Skin epidermis (tissue), 12 donors: Measurements from ENCODE around the gene FBXO28.

Source experiments
- H3K27ac ChIP-seq, 21 experiments: fragments of 200-600 bp; sonication (generic) in 11 of 21; one replicate each; pipeline ENCODE4 v1.5.0; 2020; ENCODE audit warnings: mild to moderate bottlenecking in 3 of 21, inconsistent platforms in 2 of 21, moderate library complexity in 2 of 21
- H3K4me3 ChIP-seq, 7 experiments: fragments of 200-600 bp; sonication (generic) in 2 of 7; one replicate each; pipeline ENCODE4 v1.5.0; 2020; ENCODE audit warnings: inconsistent platforms in 2 of 7, mild to moderate bottlenecking in 2 of 7, moderate library complexity in 1 of 7

FBXO28 gene

GRCh38 chr1:224137518-224137917 lies 23.6 kb downstream of the FBXO28 start:
- Histone ChIP-seq H3K4me3 (no peak overlapping the region), H3K27ac (no peak overlapping the region)

- H3K4me3 ChIP-seq = no peak overlapping the region
Observed at GRCh38 chr1:224138198-224138597, 24.3 kb downstream of the FBXO28 start.

GRCh38 chr1:224141693-224142092 lies 27.8 kb downstream of the FBXO28 start:
- Histone ChIP-seq H3K27ac (no peak overlapping the region), H3K4me3 (no peak overlapping the region)

More at GRCh38 chr1:224138198-224138597, 24.3 kb downstream of the FBXO28 start:
- H3K27ac ChIP-seq = no peak overlapping the region

GRCh38 chr1:224149709-224150108 lies 35.8 kb downstream of the FBXO28 start:
- Histone ChIP-seq H3K4me3 (no peak overlapping the region), H3K27ac (no peak overlapping the region)

- Histone ChIP-seq H3K4me3 (no peak overlapping the region), H3K27ac (no peak overlapping the region)
Observed at GRCh38 chr1:224151117-224151516, 37.2 kb downstream of the FBXO28 start.

GRCh38 chr1:224157316-224157715 lies 43.4 kb downstream of the FBXO28 start:
- Histone ChIP-seq H3K4me3 (no peak overlapping the region), H3K27ac (no peak overlapping the region)

DNA sequence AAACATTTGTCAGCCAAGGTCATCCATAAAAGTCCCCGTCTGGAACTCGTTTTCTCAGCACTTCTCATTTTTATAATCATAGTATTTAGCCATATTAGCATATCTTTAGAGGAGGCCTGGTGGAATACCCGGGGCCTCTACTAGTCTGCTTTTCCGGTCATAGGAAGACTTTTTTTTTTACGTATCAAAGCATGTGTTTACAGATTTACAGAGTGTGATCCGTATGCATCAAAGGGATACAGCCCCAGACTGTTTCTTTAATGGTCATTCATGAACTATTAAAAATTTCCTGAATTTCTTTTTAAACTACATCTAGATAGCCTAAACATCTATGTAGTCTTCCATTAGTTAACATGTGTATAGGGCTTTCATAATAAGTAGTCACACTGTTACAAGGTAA lies 45.6 kb downstream of the FBXO28 start:
- Histone ChIP-seq H3K27ac (no peak overlapping the region), H3K4me3 (no peak overlapping the region)

GRCh38 chr1:224160171-224160682 lies 46.3 kb downstream of the FBXO28 start:
- H3K27ac ChIP-seq = no peak overlapping the region
- H3K4me3 ChIP-seq = no peak overlapping the region

DNA sequence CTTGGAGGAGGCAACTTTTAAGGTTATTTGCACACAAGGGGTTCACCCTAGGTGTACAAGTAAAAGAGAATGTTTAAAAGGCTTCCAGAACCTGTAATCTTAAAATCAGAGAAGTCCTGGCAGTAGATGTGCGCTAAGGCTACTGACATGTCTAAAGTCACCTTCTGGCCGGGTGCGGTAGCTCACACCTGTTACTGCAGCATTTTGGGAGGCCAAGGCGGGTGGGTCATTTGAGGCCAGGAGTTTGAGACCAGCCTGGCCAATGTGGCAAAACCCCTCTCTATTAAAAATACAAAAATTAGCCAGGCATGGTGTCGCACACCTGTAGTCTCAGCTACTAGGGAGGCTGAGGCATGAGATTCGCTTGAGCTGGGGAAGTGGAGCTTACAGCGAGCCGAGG lies 48.9 kb downstream of the FBXO28 start:
- Histone ChIP-seq H3K27ac (no peak overlapping the region), H3K4me3 (no peak overlapping the region)

DNA sequence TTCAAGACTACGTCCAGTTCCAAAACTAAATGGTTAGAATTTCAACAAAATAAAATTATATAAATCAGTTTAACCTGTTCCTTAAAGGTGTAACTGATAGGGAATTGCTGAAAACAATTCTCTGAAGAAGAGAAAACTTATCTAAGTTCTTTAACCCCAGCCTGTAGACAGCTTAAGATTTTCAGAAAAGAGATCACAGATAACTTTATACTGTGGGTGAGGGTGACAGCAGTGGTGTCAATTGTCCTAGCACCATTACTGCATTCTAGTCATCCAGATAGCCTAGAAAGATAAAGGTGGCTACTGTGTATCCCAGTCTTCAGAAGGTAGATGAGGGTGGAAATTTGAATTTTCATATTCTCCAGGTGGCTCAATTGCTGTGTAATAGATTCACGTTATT lies 49.4 kb downstream of the FBXO28 start:
- Histone ChIP-seq H3K27ac (no peak overlapping the region), H3K4me3 (no peak overlapping the region)

DNA sequence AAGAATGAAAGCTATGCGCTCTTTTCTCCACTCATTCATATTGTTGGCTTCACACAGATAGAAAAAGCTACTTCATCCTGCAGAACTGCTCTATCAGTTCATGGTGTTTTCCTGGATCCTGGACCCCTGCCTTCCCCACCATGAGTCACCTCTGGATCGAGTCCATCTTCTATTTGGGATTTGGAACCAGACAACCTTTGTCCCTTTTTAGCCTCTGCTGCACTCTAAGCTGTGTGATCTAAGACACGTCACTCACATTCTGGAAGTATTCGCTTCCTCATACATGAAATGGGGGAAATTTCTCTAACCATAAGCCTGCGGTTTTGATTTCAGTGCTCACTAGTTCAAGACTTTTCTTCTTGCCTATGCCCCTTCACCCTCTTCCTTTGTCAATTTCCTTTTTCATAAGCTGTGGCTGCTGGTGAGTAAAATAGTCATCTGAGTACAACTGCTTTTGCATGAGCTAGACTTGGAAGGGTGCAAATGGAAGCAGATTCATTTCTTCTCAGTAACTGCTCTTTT lies 55.0 kb downstream of the FBXO28 start:
- H3K4me3 ChIP-seq = no peak overlapping the region
- peak overlapping the region in 15 of 21 experiments; percentile 3 to 65 (median 28) for H3K27ac ChIP-seq

- Histone ChIP-seq H3K27ac (peak overlapping the region in 17 of 21 experiments; percentile 1 to 65 (median 26)), H3K4me3 (no peak overlapping the region)
Observed at GRCh38 chr1:224169718-224170270, 55.9 kb downstream of the FBXO28 start.

DNA sequence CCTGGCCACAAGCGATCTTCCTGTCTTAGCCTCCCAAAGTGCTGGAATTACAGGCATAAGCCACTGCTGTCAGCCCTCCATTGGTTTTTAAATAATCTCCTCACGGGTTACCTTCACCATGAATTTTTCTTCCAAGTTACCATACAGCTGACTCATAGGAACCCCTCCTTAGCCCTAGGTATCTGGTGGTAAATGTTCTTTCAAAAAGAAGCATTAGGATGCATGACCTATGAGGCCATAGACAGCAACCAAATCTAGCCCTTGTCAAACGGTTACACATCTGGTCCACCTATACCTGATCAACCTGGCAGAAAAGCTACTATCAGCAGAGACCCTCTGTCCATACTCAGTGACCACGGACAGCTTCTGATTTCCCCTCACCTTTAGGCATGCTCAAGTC lies 56.4 kb downstream of the FBXO28 start:
- H3K27ac ChIP-seq = peak overlapping the region in 13 of 21 experiments; percentile 1 to 65 (median 26)
- H3K4me3 ChIP-seq = no peak overlapping the region

- H3K27ac ChIP-seq = peak overlapping the region in 7 of 21 experiments; percentile 22 to 65 (median 34)
- no peak overlapping the region for H3K4me3 ChIP-seq
Observed at GRCh38 chr1:224170748-224171478, 57.0 kb downstream of the FBXO28 start.

GRCh38 chr1:224172229-224172628 lies 58.3 kb downstream of the FBXO28 start:
- Histone ChIP-seq H3K4me3 (no peak overlapping the region), H3K27ac (peak overlapping the region in 1 of 21 experiments; percentile 69)

DNA sequence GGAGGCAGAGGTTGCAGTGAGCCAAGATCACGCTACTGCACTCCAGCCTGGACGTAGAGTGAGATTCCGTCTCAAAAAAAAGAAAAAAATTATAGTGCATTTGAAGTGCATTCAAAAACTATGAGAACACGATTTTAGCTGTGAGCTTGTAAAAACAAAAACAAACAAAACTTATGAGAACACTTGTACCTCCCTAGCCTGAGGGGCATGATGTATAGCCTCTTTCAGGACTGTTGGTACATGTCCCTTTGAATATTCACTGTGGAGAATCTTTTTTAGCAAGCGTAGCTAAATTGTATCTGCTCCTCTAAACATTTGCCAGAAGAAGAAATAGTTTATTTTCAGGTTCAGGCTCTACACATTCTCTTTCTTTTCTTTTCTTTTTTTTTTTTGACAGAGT lies 59.6 kb downstream of the FBXO28 start:
- Histone ChIP-seq H3K4me3 (no peak overlapping the region), H3K27ac (peak overlapping the region in 15 of 21 experiments; percentile 26 to 69 (median 50))

DNA sequence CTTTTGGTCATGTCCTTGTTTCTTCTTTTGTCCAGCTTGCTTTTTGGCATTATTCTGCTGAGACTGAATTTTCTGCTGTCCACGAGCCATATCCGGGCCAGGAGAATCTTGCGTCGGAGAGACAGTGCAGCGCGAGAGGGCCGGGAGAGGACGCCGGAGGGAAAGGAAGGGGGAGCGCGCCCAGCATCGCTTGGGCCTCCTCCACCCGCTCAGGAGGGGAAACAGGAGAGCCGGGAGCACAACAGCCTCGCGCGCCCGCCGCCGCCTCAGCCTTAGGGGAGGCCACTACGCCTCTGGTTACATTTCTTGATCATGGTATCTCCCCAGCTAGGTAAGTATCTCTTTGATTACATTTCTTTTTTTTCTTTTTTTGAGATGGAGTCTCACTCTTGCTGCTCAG lies 61.7 kb downstream of the FBXO28 start:
- Histone ChIP-seq H3K27ac (peak overlapping the region in 9 of 21 experiments; percentile 1 to 69 (median 46)), H3K4me3 (peak overlapping the region in 1 of 7 experiments; percentile 10)

DNA sequence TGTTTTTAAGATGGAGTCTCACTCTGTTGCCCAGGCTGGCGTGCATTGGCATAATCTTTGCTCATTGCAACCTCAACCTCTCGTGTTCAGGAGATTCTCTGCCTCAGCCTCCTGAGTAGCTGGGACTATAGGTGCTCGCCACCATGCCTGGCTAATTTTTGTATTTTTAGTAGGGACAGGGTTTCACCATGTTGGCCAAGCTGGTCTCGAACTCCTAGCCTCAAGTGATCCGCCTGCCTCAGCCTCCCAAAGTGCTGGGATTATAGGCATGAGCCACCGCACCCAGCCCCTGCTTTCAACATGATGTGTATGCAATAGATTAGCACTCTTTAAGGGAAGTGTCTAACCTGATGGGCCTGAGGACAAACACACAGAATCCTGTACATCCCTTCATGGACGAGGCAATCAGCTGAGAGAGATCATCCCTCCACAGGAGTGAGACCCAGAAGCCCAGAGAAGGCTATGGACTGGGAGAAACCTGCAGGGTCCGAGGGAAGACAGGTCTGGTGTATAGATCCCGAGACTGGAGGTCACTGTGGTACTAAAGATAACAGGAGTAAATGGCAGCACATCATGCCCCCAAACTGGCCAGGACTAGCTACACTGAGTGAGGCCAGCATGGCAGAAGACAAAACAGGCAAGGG lies 63.6 kb downstream of the FBXO28 start:
- Histone ChIP-seq H3K4me3 (no peak overlapping the region), H3K27ac (peak overlapping the region in 1 of 21 experiments; percentile 41)

GRCh38 chr1:224178894-224179293 lies 65.0 kb downstream of the FBXO28 start:
- H3K4me3 ChIP-seq = no peak overlapping the region
- peak overlapping the region in 5 of 21 experiments; percentile 0 to 98 (median 54) for H3K27ac ChIP-seq

- H3K27ac ChIP-seq = peak overlapping the region in 17 of 21 experiments; percentile 8 to 98 (median 94)
- no peak overlapping the region for H3K4me3 ChIP-seq
Observed at GRCh38 chr1:224180783-224181452, 67.0 kb downstream of the FBXO28 start.
